A549 treated with CORT108297 at 1 μM for 4 hours (cell line): ENCODE results near the gene MRC2. TPM values are rescaled to one million over a fixed set of nuclear protein-coding genes. Genes with fewer than 3 reads are reported as not detected.

Source experiments
- total RNA-seq: library from RNA; stranded (reverse); fragments of 200-300 nt; extraction: Qiagen RNA extraction; gene quantifications from 5 replicates; pipeline ENCODE4 v1.2.3, GENCODE V29; 2022

The MRC2 gene
- total RNA-seq, result 36.8 to 65.7 TPM (median 56.0 TPM) in 5 replicates

GRCh38 chr17:62627219-62627903 is at the start of gene MRC2:
Gene MRC2, plus strand, starts transcription at chr17:62627670. Its CDS starts 133 bp downstream, at chr17:62627803.

Other genes with a start within 250 kb of the MRC2 start
- not detected in 5 replicates for gene EFCAB3, start 247.1 kb upstream of the MRC2 start, total RNA-seq
- 28.2 to 30.2 TPM (median 30.0 TPM) in 5 replicates for gene METTL2A, start 203.8 kb upstream of the MRC2 start, total RNA-seq
- gene TLK2, start 148.8 kb upstream of the MRC2 start, total RNA-seq, result 27.9 to 40.4 TPM (median 33.7 TPM) in 5 replicates
- gene MARCHF10, start 180.6 kb downstream of the MRC2 start, total RNA-seq, result 0.58 to 1.5 TPM (median 1.0 TPM) in 5 replicates